Right renal pelvis (tissue), 4 donors: ENCODE data around the gene BCAP29. TPM values are rescaled to one million over a fixed set of nuclear protein-coding genes. Genes with fewer than 3 reads are reported as not detected.
"Not testable (repeated sequence)": the region's sequence is repeated elsewhere in the genome, so short reads cannot be mapped to it uniquely, and the experiment has no call there.

Source experiments
- DNase-seq, 4 donors: peaks; one replicate each; pipeline ENCODE4 v3.0.0-alpha.2; 2013; ENCODE audit warnings: low read depth in 4 of 4, low spot score in 3 of 4, missing footprints in 1 of 4
- polyA plus RNA-seq, 4 donors: library from polyadenylated mRNA; unstranded; fragments of 120-200 nt; gene quantifications; one replicate each; pipeline ENCODE4 v1.2.1, GENCODE V29; 2013; ENCODE audit not compliant: insufficient read length in 4 of 4

BCAP29 gene
- 10 to 100 TPM; 47.8 to 73.1 (median 61.8) TPM for polyA plus RNA-seq

- DNase-seq: peak in 3 of 4 donors; percentile 43 to 54 (median 51)
Measured at GRCh38 chr7:107579885-107580715, at the start of gene BCAP29. Gene BCAP29 (plus strand): TSS chr7:107580246. CDS start chr7:107580773, 527 bp downstream.

- DNase-seq: no peak
Measured at GRCh38 chr7:107530751-107531150, 49.3 kb upstream of the BCAP29 start.

- no peak for DNase-seq
Measured at GRCh38 chr7:107534139-107534538, 45.9 kb upstream of the BCAP29 start.

GRCh38 chr7:107537228-107537627 is 42.8 kb upstream of the BCAP29 start:
- not testable (repeated sequence) for DNase-seq

- no peak for DNase-seq
Measured at GRCh38 chr7:107538001-107538400, 42.0 kb upstream of the BCAP29 start.

GRCh38 chr7:107543338-107543993 is 36.6 kb upstream of the BCAP29 start:
- DNase-seq: no peak

- no peak for DNase-seq
Measured at GRCh38 chr7:107544848-107545591, 35.0 kb upstream of the BCAP29 start.

GRCh38 chr7:107551936-107552335 is 28.1 kb upstream of the BCAP29 start:
- DNase-seq: no peak

- DNase-seq: no peak
Measured at GRCh38 chr7:107555893-107556292, 24.2 kb upstream of the BCAP29 start.

GRCh38 chr7:107559864-107560263 is 20.2 kb upstream of the BCAP29 start:
- no peak for DNase-seq

- no peak for DNase-seq
Measured at GRCh38 chr7:107560898-107561516, 19.0 kb upstream of the BCAP29 start.

GRCh38 chr7:107563081-107563774 is 16.8 kb upstream of the BCAP29 start:
- peak in 1 of 4 donors; percentile 38 for DNase-seq

- peak; percentile 70 to 92 (median 78) for DNase-seq
Measured at GRCh38 chr7:107563775-107564552, 16.1 kb upstream of the BCAP29 start, which contains the start of the genes COG5 and DUS4L. Gene COG5 (minus strand): TSS chr7:107563920. CDS start chr7:107563896, 24 bp downstream. Gene DUS4L (plus strand): TSS chr7:107563971. CDS start chr7:107567071, 3,100 bp downstream.

GRCh38 chr7:107564553-107565298 is 15.3 kb upstream of the BCAP29 start:
- no peak for DNase-seq

- no peak for DNase-seq
Measured at GRCh38 chr7:107570298-107570697, 9.7 kb upstream of the BCAP29 start.

- DNase-seq: no peak
Measured at GRCh38 chr7:107573537-107573936, 6.5 kb upstream of the BCAP29 start.

GRCh38 chr7:107579554-107579884 is 527 bp upstream of the BCAP29 start:
- DNase-seq: no peak

GRCh38 chr7:107580716-107581383 is 804 bp downstream of the BCAP29 start:
- no peak for DNase-seq
